Measurements from ENCODE around the gene TMEM95. TPM values are rescaled to one million over a fixed set of nuclear protein-coding genes. Genes with fewer than 3 reads are reported as not detected.

TMEM95 gene
- total RNA-seq, 1 donor from 2014 or later, result not detected

DNA sequence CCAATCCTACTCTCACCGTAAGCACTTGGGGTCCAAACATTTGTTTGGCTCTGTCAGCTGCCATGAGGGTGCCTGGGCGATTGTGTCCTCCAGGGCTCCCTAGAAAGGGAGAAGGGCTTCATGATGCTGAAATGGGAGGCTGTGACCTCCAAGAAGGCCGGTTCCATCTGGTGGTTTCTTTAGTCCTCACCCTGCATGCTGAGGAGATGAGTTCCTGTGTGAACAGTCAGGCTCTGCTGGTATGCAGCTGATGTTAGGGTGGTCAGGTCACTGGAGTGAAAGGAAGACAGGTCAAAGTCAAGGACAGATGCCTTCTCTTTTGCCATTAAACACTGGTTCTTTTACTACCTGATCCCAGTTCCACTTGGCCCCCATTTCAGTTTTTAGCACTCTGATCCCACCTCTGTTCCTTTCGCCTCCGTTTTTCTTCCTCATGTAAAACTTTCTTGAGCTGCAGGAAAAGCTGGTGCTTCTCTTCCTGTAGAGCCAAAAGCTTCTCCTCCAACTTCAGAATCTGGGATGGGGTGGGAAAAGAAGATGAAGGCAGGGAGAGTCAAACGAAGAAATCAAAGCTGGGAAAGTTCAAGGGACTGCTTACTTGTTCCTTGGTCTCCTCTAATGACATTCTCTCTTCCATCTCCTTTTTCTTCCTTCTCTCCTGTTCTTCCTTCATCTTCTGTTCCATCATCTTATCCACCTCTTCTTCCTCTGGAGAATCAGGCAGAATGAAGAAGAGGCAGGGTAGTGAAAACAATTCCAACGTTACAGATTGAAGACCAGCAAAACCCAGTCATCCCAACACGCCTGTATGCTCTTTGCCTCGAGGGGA is 40.9 kb upstream of the TMEM95 start:
- peak overlapping the region; percentile 92 for H3K27ac Mint-ChIP-seq
- H3K9me3 Mint-ChIP-seq (ENCODE audit: low read depth), result no peaks in the 10 kb centered on the region
- peaks cover 19% of the 10 kb centered on the region for H3K4me1 Mint-ChIP-seq (ENCODE audit: low read depth)
- no peaks in the 10 kb centered on the region for H3K27me3 Mint-ChIP-seq
- H3K4me3 Mint-ChIP-seq (ENCODE audit: low read depth), result peak overlapping the region; percentile 80
- TF ChIP-seq, protein P1, sequence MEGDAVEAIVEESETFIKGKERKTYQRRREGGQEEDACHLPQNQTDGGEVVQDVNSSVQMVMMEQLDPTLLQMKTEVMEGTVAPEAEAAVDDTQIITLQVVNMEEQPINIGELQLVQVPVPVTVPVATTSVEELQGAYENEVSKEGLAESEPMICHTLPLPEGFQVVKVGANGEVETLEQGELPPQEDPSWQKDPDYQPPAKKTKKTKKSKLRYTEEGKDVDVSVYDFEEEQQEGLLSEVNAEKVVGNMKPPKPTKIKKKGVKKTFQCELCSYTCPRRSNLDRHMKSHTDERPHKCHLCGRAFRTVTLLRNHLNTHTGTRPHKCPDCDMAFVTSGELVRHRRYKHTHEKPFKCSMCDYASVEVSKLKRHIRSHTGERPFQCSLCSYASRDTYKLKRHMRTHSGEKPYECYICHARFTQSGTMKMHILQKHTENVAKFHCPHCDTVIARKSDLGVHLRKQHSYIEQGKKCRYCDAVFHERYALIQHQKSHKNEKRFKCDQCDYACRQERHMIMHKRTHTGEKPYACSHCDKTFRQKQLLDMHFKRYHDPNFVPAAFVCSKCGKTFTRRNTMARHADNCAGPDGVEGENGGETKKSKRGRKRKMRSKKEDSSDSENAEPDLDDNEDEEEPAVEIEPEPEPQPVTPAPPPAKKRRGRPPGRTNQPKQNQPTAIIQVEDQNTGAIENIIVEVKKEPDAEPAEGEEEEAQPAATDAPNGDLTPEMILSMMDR (IDR thresholded peaks at IDR 0.05; ENCODE audit: unreplicated experiment), result no peak
- no peak for DNase-seq (ENCODE audit: low spot score, unreplicated experiment)
- peaks cover 27% of the 10 kb centered on the region for H3K36me3 Mint-ChIP-seq (ENCODE audit: insufficient read depth)

DNA sequence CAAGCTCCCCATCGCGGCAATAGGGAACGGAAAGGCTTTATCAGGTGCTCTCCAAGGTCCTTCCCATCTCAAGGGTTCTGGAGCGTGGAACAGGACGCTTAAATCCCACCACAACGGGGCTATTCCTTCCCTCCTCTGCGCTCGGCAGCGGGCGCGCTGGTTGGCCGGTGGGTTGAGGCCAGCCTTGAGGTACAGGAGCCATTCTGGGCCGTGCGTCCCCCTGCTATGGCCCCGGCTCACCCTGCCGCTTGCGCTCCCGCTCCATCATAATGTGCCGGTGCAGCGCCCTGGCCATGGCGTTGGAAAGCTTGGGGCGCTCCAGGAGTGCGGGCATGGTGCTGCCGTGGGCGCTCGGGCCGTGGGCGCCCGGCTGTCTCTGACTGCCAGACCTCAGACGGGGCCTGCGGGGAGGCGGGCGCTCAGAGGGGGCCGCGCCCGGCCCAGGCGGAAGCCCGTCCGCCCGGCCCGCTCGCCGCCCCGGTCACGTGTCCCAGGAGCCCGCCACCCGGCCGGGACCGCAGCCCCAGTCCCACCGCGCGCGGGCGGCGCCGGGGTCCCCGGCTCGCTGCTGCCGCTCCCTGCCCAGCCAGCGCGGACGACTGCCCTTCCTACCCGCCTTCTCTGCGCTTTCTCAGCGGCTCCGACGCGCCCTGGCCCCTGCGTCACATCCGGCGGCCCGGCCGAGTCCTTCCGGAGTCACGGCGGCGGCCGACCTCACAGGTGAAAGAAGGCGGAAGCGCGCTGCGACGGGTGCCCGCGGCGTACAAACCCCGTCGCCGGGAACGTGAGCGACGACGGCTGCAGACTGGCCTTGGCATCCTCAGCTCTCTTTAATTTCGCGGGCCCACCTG is 40.0 kb upstream of the TMEM95 start, which contains the start of gene GPS2:
Gene GPS2 (minus strand): TSS at position 642 of the 851 bp plus-strand sequence. CDS start 308 bp downstream, at position 334.
- peak; percentile 85 for DNase-seq (ENCODE audit: low spot score, unreplicated experiment)
- no peaks in the 10 kb centered on the region for H3K27me3 Mint-ChIP-seq
- peaks cover 16% of the 10 kb centered on the region for H3K4me1 Mint-ChIP-seq (ENCODE audit: low read depth)
- peaks cover 23% of the 10 kb centered on the region for H3K36me3 Mint-ChIP-seq (ENCODE audit: insufficient read depth)
- TF ChIP-seq, protein P1 (IDR thresholded peaks at IDR 0.05; ENCODE audit: unreplicated experiment), result no peak
- H3K27ac Mint-ChIP-seq, result peak within 1 kb of the TSS; percentile 92
- H3K9me3 Mint-ChIP-seq (ENCODE audit: low read depth), result no peaks in the 10 kb centered on the region
- H3K4me3 Mint-ChIP-seq (ENCODE audit: low read depth), result peak within 1 kb of the TSS; percentile 81

DNA sequence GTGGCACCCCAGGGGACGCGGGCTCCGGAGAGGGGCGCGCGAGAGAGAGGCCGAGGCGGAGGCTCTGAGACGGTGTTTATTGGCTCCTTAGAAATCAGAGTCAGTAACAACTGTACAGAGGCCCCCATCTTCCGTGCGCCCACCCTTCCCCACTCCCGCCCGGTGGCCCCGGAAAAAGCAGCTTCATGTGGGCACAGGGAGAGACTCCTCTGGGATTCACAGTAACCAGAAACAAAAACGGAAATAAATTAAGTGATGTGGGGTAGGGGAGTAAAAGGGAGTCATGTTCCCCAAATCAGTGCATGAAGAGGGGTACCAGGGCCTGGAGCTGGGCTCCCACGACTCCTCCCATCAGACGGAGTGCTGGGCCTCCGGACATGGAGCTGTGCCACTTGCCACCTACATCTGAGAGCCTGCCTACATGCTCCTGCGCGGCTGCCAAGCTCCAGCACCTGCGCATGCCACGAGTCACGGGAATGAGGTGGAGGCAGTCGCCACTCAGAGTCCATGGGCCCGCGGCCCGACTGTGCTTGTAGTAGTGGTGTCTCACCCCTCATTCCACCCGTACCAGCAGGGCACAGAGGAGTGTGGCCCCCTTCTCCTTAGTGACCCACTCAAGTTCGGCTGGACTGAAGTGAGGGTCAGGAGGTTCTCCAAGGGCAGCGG is 39.3 kb upstream of the TMEM95 start:
- Mint-ChIP-seq H3K4me3 (ENCODE audit: low read depth) (peak overlapping the region; percentile 81), H3K27me3 (no peaks in the 10 kb centered on the region), H3K9me3 (ENCODE audit: low read depth) (no peaks in the 10 kb centered on the region), H3K27ac (peak overlapping the region; percentile 92), H3K36me3 (ENCODE audit: insufficient read depth) (peaks cover 16% of the 10 kb centered on the region), H3K4me1 (ENCODE audit: low read depth) (peaks cover 9% of the 10 kb centered on the region)
- no peak for DNase-seq (ENCODE audit: low spot score, unreplicated experiment)
- TF ChIP-seq, protein P1 (IDR thresholded peaks at IDR 0.05; ENCODE audit: unreplicated experiment), result no peak

DNA sequence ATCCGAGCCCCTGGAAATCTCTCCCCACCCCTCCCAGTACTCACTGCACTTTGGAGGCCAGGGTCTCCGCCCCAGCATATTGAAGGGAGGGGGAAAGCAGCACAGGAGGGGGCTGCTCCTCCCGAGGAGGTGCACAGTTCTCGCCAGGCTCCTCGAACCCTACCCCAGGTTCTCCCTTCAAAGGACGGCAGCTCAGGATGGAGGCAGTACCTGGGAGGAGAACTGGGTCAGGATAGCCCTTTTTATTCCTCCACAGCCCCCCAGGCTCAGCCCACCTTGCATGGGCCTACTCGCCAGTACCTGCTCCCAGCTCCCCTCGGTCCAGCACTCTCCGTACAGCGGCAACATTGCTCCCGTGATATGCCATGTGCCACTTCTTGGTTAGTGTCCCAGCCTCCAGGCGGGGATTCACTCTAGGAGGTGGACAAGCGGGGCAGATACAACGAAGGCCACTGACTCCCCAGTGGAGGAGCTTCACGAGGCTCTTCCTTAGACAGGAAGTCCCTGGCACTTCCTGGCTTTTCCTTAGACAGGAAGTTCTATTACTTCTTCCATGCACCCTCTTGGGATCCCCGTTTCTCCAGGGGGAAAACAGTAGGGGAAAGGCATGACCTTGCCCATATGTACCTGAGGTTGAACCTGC is 37.7 kb upstream of the TMEM95 start:
- peaks cover 9% of the 10 kb centered on the region for H3K4me1 Mint-ChIP-seq (ENCODE audit: low read depth)
- TF ChIP-seq, protein P1 (IDR thresholded peaks at IDR 0.05; ENCODE audit: unreplicated experiment), result no peak
- H3K9me3 Mint-ChIP-seq (ENCODE audit: low read depth), result no peaks in the 10 kb centered on the region
- no peaks in the 10 kb centered on the region for H3K27me3 Mint-ChIP-seq
- DNase-seq (ENCODE audit: low spot score, unreplicated experiment), result no peak
- H3K4me3 Mint-ChIP-seq (ENCODE audit: low read depth), result peak overlapping the region; percentile 46
- peaks cover 14% of the 10 kb centered on the region for H3K36me3 Mint-ChIP-seq (ENCODE audit: insufficient read depth)
- H3K27ac Mint-ChIP-seq, result no peak overlapping the region
